ENCODE results near the gene MAPKBP1.

MAPKBP1 gene

GRCh38 chr15:41869770-41870688 is 95.7 kb downstream of the MAPKBP1 start:
- DNase-seq, result no peak

- DNase-seq, result no peak
Observed at GRCh38 chr15:41870689-41871081, 96.4 kb downstream of the MAPKBP1 start.

GRCh38 chr15:41871175-41871905 is 97.1 kb downstream of the MAPKBP1 start:
- no peak for DNase-seq

GRCh38 chr15:41872166-41872747 is 98.0 kb downstream of the MAPKBP1 start:
- no peak for DNase-seq

GRCh38 chr15:41873711-41874110 is 99.4 kb downstream of the MAPKBP1 start:
- DNase-seq, result no peak

GRCh38 chr15:41874736-41875135 is 100.5 kb downstream of the MAPKBP1 start:
- no peak for DNase-seq

GRCh38 chr15:41876007-41876406 is 101.7 kb downstream of the MAPKBP1 start:
- DNase-seq, result no peak

- no peak for DNase-seq
Observed at GRCh38 chr15:41876689-41877088, 102.4 kb downstream of the MAPKBP1 start.

Data from cerebellar nuclear complex (tissue), 1 donor.